IPS-18a (cell line): ENCODE results near the gene ATF7IP.
"Not testable (repeated sequence)": the region's sequence is repeated elsewhere in the genome, so short reads cannot be mapped to it uniquely, and the experiment has no call there.

Source experiments
- H3K27ac ChIP-seq: one replicate; pipeline ENCODE4 v1.5.1; 2013; ENCODE audit warnings: low read length
- H3K27me3 ChIP-seq: one replicate; pipeline ENCODE4 v1.6.1; 2013; ENCODE audit warnings: mild to moderate bottlenecking, low read length; ENCODE audit not compliant: control insufficient read depth, insufficient read depth
- H3K36me3 ChIP-seq: one replicate; pipeline ENCODE4 v1.6.1; 2013; ENCODE audit warnings: low read depth, low read length; ENCODE audit not compliant: control insufficient read depth
- H3K4me1 ChIP-seq: one replicate; pipeline ENCODE4 v1.6.1; 2013; ENCODE audit warnings: low read depth, low read length; ENCODE audit not compliant: control insufficient read depth
- H3K4me3 ChIP-seq: one replicate; pipeline ENCODE4 v1.5.1; 2013; ENCODE audit warnings: low read length
- H3K9ac ChIP-seq: one replicate; pipeline ENCODE4 v1.6.1; 2013; ENCODE audit warnings: mild to moderate bottlenecking, low read length, moderate library complexity
- H3K9me3 ChIP-seq: one replicate; pipeline ENCODE4 v1.6.1; 2013; ENCODE audit warnings: low read depth, low read length; ENCODE audit not compliant: control insufficient read depth

The ATF7IP gene

GRCh38 chr12:14400599-14400998, 35.1 kb downstream of the ATF7IP start:
- no peaks in the 10 kb centered on the region for H3K36me3 ChIP-seq
- H3K4me3 ChIP-seq, result no peak overlapping the region
- H3K9ac ChIP-seq, result no peak overlapping the region
- no peaks in the 10 kb centered on the region for H3K27me3 ChIP-seq
- no peak overlapping the region for H3K27ac ChIP-seq
- no peaks in the 10 kb centered on the region for H3K9me3 ChIP-seq
- H3K4me1 ChIP-seq, result peaks cover 36% of the 10 kb centered on the region

- not testable (repeated sequence) for H3K27me3 ChIP-seq, H3K27ac ChIP-seq, H3K4me3 ChIP-seq, H3K36me3 ChIP-seq, H3K9me3 ChIP-seq, H3K9ac ChIP-seq
- peaks cover 31% of the 10 kb centered on the region for H3K4me1 ChIP-seq
These were observed 35.8 kb downstream of the ATF7IP start for GRCh38 chr12:14401267-14401666.

GRCh38 chr12:14402697-14403096, 37.2 kb downstream of the ATF7IP start:
- Histone ChIP-seq H3K27ac (no peak overlapping the region), H3K9ac (no peak overlapping the region), H3K4me1 (peaks cover 31% of the 10 kb centered on the region), H3K4me3 (no peak overlapping the region), H3K9me3 (no peaks in the 10 kb centered on the region), H3K36me3 (no peaks in the 10 kb centered on the region), H3K27me3 (no peaks in the 10 kb centered on the region)

- Histone ChIP-seq H3K36me3 (no peaks in the 10 kb centered on the region), H3K9me3 (no peaks in the 10 kb centered on the region), H3K4me3 (no peak overlapping the region), H3K27ac (no peak overlapping the region), H3K9ac (peak overlapping the region; percentile 20), H3K27me3 (no peaks in the 10 kb centered on the region), H3K4me1 (peaks cover 36% of the 10 kb centered on the region)
These were observed 37.8 kb downstream of the ATF7IP start for GRCh38 chr12:14403293-14403692.

- Histone ChIP-seq H3K27me3 (no peaks in the 10 kb centered on the region), H3K4me1 (peaks cover 34% of the 10 kb centered on the region), H3K36me3 (no peaks in the 10 kb centered on the region), H3K27ac (peak overlapping the region; percentile 5), H3K4me3 (no peak overlapping the region), H3K9me3 (no peaks in the 10 kb centered on the region), H3K9ac (peak overlapping the region; percentile 20)
These were observed 38.3 kb downstream of the ATF7IP start for GRCh38 chr12:14403711-14404196.

GRCh38 chr12:14405407-14405806, 39.9 kb downstream of the ATF7IP start:
- H3K36me3 ChIP-seq, H3K9me3 ChIP-seq: not testable (repeated sequence)
- peaks cover 29% of the 10 kb centered on the region for H3K4me1 ChIP-seq

GRCh38 chr12:14408208-14408607, 42.7 kb downstream of the ATF7IP start:
- H3K9ac ChIP-seq, result no peak overlapping the region
- no peaks in the 10 kb centered on the region for H3K36me3 ChIP-seq
- no peaks in the 10 kb centered on the region for H3K27me3 ChIP-seq
- no peak overlapping the region for H3K27ac ChIP-seq
- H3K4me3 ChIP-seq, result no peak overlapping the region
- H3K4me1 ChIP-seq, result peaks cover 16% of the 10 kb centered on the region
- H3K9me3 ChIP-seq, result no peaks in the 10 kb centered on the region

More at GRCh38 chr12:14405407-14405806, 39.9 kb downstream of the ATF7IP start:
- not testable (repeated sequence) for H3K4me3 ChIP-seq, H3K27ac ChIP-seq, H3K27me3 ChIP-seq, H3K9ac ChIP-seq

- Histone ChIP-seq H3K9ac (no peak overlapping the region), H3K9me3 (no peaks in the 10 kb centered on the region), H3K27me3 (no peaks in the 10 kb centered on the region), H3K27ac (no peak overlapping the region), H3K4me1 (peaks cover 21% of the 10 kb centered on the region), H3K4me3 (no peak overlapping the region), H3K36me3 (no peaks in the 10 kb centered on the region)
These were observed 44.7 kb downstream of the ATF7IP start for GRCh38 chr12:14410177-14410576.

GRCh38 chr12:14410841-14411569, 45.5 kb downstream of the ATF7IP start:
- H3K9ac ChIP-seq, result no peak overlapping the region
- no peaks in the 10 kb centered on the region for H3K36me3 ChIP-seq
- H3K27ac ChIP-seq, result no peak overlapping the region
- no peaks in the 10 kb centered on the region for H3K27me3 ChIP-seq
- no peaks in the 10 kb centered on the region for H3K9me3 ChIP-seq
- no peak overlapping the region for H3K4me3 ChIP-seq
- H3K4me1 ChIP-seq, result peaks cover 28% of the 10 kb centered on the region

- H3K9ac ChIP-seq, result peak overlapping the region; percentile 31
- H3K27ac ChIP-seq, result no peak overlapping the region
- no peaks in the 10 kb centered on the region for H3K9me3 ChIP-seq
- H3K4me1 ChIP-seq, result peaks cover 51% of the 10 kb centered on the region
- H3K36me3 ChIP-seq, result no peaks in the 10 kb centered on the region
- H3K4me3 ChIP-seq, result no peak overlapping the region
- H3K27me3 ChIP-seq, result no peaks in the 10 kb centered on the region
These were observed 51.2 kb downstream of the ATF7IP start for GRCh38 chr12:14416658-14417057.

- Histone ChIP-seq H3K4me1 (peaks cover 51% of the 10 kb centered on the region), H3K9ac (peak overlapping the region; percentile 59), H3K27ac (peak overlapping the region; percentile 93), H3K9me3 (no peaks in the 10 kb centered on the region), H3K4me3 (peak overlapping the region; percentile 49), H3K27me3 (no peaks in the 10 kb centered on the region), H3K36me3 (no peaks in the 10 kb centered on the region)
These were observed 52.2 kb downstream of the ATF7IP start for GRCh38 chr12:14417715-14418114.

GRCh38 chr12:14418451-14418890, 53.0 kb downstream of the ATF7IP start:
- Histone ChIP-seq H3K27ac (peak overlapping the region; percentile 93), H3K4me3 (peak overlapping the region; percentile 49), H3K27me3 (no peaks in the 10 kb centered on the region), H3K36me3 (no peaks in the 10 kb centered on the region), H3K9ac (peak overlapping the region; percentile 59), H3K9me3 (no peaks in the 10 kb centered on the region), H3K4me1 (peaks cover 51% of the 10 kb centered on the region)
